NOMO-1 treated with DMSO at 0.1 percent for 48 hours (cell line): ENCODE results near the gene ABL2.
"Not testable (repeated sequence)": the region's sequence is repeated elsewhere in the genome, so short reads cannot be mapped to it uniquely, and the experiment has no call there.

ENCODE experiments used
- DNase-seq: peaks from one replicate; lab custom pipeline; 2025; ENCODE audit not compliant: unreplicated experiment; lab: John Stamatoyannopoulos, UW

The ABL2 gene

GRCh38 chr1:179217943-179218507, 11.5 kb downstream of the ABL2 start:
- peak; percentile 93 for DNase-seq

GRCh38 chr1:179213317-179213716, 16.2 kb downstream of the ABL2 start:
- not testable (repeated sequence) for DNase-seq

GRCh38 chr1:179208681-179209477, 20.6 kb downstream of the ABL2 start:
- no peak for DNase-seq

- no peak for DNase-seq
Observed at GRCh38 chr1:179206812-179207211, 22.7 kb downstream of the ABL2 start.

GRCh38 chr1:179205284-179205683, 24.2 kb downstream of the ABL2 start:
- DNase-seq, result peak; percentile 17

- no peak for DNase-seq
Observed at GRCh38 chr1:179202161-179202560, 27.3 kb downstream of the ABL2 start.

- no peak for DNase-seq
Observed at GRCh38 chr1:179200586-179200985, 28.9 kb downstream of the ABL2 start.

GRCh38 chr1:179197690-179198297, 31.7 kb downstream of the ABL2 start:
- no peak for DNase-seq

- DNase-seq, result not testable (repeated sequence)
Observed at GRCh38 chr1:179195857-179196256, 33.6 kb downstream of the ABL2 start.

- peak; percentile 39 for DNase-seq
Observed at GRCh38 chr1:179195376-179195775, 34.1 kb downstream of the ABL2 start.

- no peak for DNase-seq
Observed at GRCh38 chr1:179194068-179194537, 35.4 kb downstream of the ABL2 start.

GRCh38 chr1:179190861-179191260, 38.6 kb downstream of the ABL2 start:
- peak; percentile 9 for DNase-seq

GRCh38 chr1:179187735-179188471, 41.6 kb downstream of the ABL2 start:
- DNase-seq, result no peak

GRCh38 chr1:179187043-179187442, 42.4 kb downstream of the ABL2 start:
- no peak for DNase-seq

GRCh38 chr1:179184403-179184802, 45.1 kb downstream of the ABL2 start:
- no peak for DNase-seq

GRCh38 chr1:179183857-179184256, 45.6 kb downstream of the ABL2 start:
- DNase-seq, result no peak

- DNase-seq, result no peak
Observed at GRCh38 chr1:179178950-179179349, 50.5 kb downstream of the ABL2 start.

GRCh38 chr1:179178183-179178582, 51.3 kb downstream of the ABL2 start:
- DNase-seq, result no peak

- DNase-seq, result no peak
Observed at GRCh38 chr1:179177615-179178014, 51.9 kb downstream of the ABL2 start.

GRCh38 chr1:179177182-179177581, 52.3 kb downstream of the ABL2 start:
- no peak for DNase-seq
